Smooth muscle cell (in vitro differentiated cells): ENCODE results near the gene ITPR2. TPM values are rescaled to one million over a fixed set of nuclear protein-coding genes. Genes with fewer than 3 reads are reported as not detected.

Experiments used
- DNase-seq: peaks from one replicate; lab custom pipeline; 2025; ENCODE audit not compliant: unreplicated experiment; lab: John Stamatoyannopoulos, UW
- H2AFZ ChIP-seq: fragments of 200-600 bp; sonication (generic); 2 replicates; pipeline ENCODE4 v1.6.0; 2016; ENCODE audit warnings: antibody characterized with exemption, low read depth, mild to moderate bottlenecking
- H3F3A ChIP-seq: fragments of 200-600 bp; sonication (generic); 2 replicates; pipeline ENCODE4 v1.6.0; 2017; ENCODE audit warnings: antibody characterized with exemption, low read depth
- H3K27ac ChIP-seq: fragments of 200-600 bp; sonication (generic); 2 replicates; pipeline ENCODE4 v1.5.1; 2016; ENCODE audit warnings: low read depth, mild to moderate bottlenecking
- H3K27me3 ChIP-seq: fragments of 200-600 bp; sonication (generic); 2 replicates; pipeline ENCODE4 v1.6.1; 2016; ENCODE audit warnings: low read depth, mild to moderate bottlenecking
- H3K36me3 ChIP-seq: fragments of 200-600 bp; sonication (generic); 2 replicates; pipeline ENCODE4 v1.5.1; 2016; ENCODE audit warnings: low read depth
- H3K4me1 ChIP-seq: fragments of 200-600 bp; sonication (generic); 2 replicates; pipeline ENCODE4 v1.5.1; 2016; ENCODE audit warnings: low read depth
- H3K4me2 ChIP-seq: fragments of 200-600 bp; sonication (generic); 2 replicates; pipeline ENCODE4 v1.6.0; 2016; ENCODE audit warnings: mild to moderate bottlenecking
- H3K4me3 ChIP-seq: fragments of 200-600 bp; sonication (generic); 2 replicates; pipeline ENCODE4 v1.5.1; 2016; ENCODE audit warnings: mild to moderate bottlenecking
- H3K79me2 ChIP-seq: fragments of 200-600 bp; sonication (generic); 2 replicates; pipeline ENCODE4 v1.6.0; 2016; ENCODE audit warnings: low read depth, mild to moderate bottlenecking
- H3K9ac ChIP-seq: fragments of 200-600 bp; sonication (generic); 2 replicates; pipeline ENCODE4 v1.6.0; 2016; ENCODE audit warnings: low read depth
- H3K9me3 ChIP-seq: fragments of 200-600 bp; sonication (generic); replicated peaks from 2 replicates; pipeline ENCODE4 v1.5.1; 2016; ENCODE audit warnings: low read depth
- H4K20me1 ChIP-seq: fragments of 200-600 bp; sonication (generic); 2 replicates; pipeline ENCODE4 v1.6.0; 2016; ENCODE audit warnings: low read depth
- WGBS: methylation state at CpG from one replicate; pipeline ENCODE4 v1.1.7; 2016; ENCODE audit warnings: low lambda C conversion rate; 5-methylcytosine and 5-hydroxymethylcytosine counted together
- polyA plus RNA-seq: library from polyadenylated mRNA; unstranded; fragments of >200 nt; fragmentation: Nextera tagmentation; extraction: Ambion mirVana; gene quantifications from 2 replicates; pipeline ENCODE4 v1.2.1, GENCODE V29; 2016
- total RNA-seq: library from RNA; depleted of rRNA; stranded (reverse); fragments of >200 nt; gene quantifications from 2 replicates; pipeline ENCODE4 v1.2.3, GENCODE V29; 2014
- TF ChIP-seq, protein P1 (sequence below): fragments of 200-600 bp; sonication (generic); IDR thresholded peaks from 2 replicates; pipeline ENCODE4 v1.5.1; 2017; ENCODE audit warnings: borderline replicate concordance, mild to moderate bottlenecking, antibody characterized with exemption; ENCODE audit not compliant: insufficient read depth, poor library complexity, severe bottlenecking

The ITPR2 gene
- total and polyA plus RNA-seq, 2 experiments from 2014 or later, result 6.8 to 17.4 TPM

DNA sequence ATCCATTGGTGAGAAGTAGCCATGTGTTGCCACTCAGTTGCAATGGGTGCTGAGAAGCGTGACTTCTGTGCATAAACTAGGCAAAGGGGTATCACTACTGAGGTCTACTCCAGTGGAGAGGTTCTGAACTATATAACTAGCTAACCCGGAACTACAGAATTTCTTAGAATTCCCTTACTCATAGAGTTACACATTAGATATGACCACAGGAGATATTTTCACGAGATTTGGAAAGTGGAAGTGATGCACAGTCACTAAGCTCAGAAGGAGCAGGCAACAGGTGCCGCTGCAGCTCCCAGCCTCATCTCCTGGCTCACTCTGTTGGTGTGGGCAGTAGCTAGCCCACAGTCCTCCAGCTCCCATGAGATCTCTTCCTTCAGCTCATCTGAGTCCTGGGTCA lies 501.0 kb downstream of the ITPR2 start:
- WGBS, result 95% methylated on average over 4 of the region's 4 CpGs

DNA sequence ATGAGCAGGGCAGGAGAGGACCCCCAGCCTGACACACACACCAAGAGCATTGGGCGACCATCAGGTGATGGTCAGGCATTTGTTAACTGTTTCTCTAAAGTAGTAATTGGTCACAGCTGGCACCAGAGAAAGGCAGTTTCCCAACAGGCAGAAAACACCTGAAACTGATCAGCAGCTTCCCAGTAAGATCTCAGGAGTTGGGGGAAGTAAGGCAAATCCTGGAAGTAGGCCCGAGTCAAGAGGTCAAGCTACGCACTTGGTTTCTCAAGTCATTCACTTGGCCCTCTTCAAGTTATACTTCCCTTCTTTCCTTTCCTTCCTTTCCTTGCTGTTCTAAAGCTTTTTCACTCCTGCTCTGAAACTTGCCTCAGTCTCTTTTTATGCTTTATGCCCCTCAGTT lies 501.9 kb downstream of the ITPR2 start:
- no peak overlapping the region for H2AFZ ChIP-seq
- H3K36me3 ChIP-seq, result no peaks in the 10 kb centered on the region
- no peak overlapping the region for H3K9ac ChIP-seq
- H3K4me3 ChIP-seq, result no peak overlapping the region
- no peak for DNase-seq
- H3K27me3 ChIP-seq, result no peaks in the 10 kb centered on the region
- H3K4me2 ChIP-seq, result no peak overlapping the region
- no peaks in the 10 kb centered on the region for H4K20me1 ChIP-seq
- H3K4me1 ChIP-seq, result no peaks in the 10 kb centered on the region
- H3F3A ChIP-seq, result no peaks in the 10 kb centered on the region
- H3K9me3 ChIP-seq, result no peaks in the 10 kb centered on the region
- no peak overlapping the region for H3K27ac ChIP-seq
- WGBS, result 97% methylated on average over 3 of the region's 3 CpGs
- TF ChIP-seq, protein P1, sequence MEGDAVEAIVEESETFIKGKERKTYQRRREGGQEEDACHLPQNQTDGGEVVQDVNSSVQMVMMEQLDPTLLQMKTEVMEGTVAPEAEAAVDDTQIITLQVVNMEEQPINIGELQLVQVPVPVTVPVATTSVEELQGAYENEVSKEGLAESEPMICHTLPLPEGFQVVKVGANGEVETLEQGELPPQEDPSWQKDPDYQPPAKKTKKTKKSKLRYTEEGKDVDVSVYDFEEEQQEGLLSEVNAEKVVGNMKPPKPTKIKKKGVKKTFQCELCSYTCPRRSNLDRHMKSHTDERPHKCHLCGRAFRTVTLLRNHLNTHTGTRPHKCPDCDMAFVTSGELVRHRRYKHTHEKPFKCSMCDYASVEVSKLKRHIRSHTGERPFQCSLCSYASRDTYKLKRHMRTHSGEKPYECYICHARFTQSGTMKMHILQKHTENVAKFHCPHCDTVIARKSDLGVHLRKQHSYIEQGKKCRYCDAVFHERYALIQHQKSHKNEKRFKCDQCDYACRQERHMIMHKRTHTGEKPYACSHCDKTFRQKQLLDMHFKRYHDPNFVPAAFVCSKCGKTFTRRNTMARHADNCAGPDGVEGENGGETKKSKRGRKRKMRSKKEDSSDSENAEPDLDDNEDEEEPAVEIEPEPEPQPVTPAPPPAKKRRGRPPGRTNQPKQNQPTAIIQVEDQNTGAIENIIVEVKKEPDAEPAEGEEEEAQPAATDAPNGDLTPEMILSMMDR, result no peak
- no peaks in the 10 kb centered on the region for H3K79me2 ChIP-seq

More for the DNA sequence above, 501.0 kb downstream of the ITPR2 start:
- H3K27me3 ChIP-seq, result no peaks in the 10 kb centered on the region
- H3K27ac ChIP-seq, result no peak overlapping the region
- H3K4me3 ChIP-seq, result no peak overlapping the region
- no peaks in the 10 kb centered on the region for H3F3A ChIP-seq
- no peak overlapping the region for H3K4me2 ChIP-seq
- no peaks in the 10 kb centered on the region for H3K36me3 ChIP-seq
- H4K20me1 ChIP-seq, result no peaks in the 10 kb centered on the region
- no peaks in the 10 kb centered on the region for H3K9me3 ChIP-seq
- no peak overlapping the region for H2AFZ ChIP-seq
- no peak for DNase-seq
- no peaks in the 10 kb centered on the region for H3K4me1 ChIP-seq
- no peak overlapping the region for H3K9ac ChIP-seq
- TF ChIP-seq, protein P1, result no peak
- no peaks in the 10 kb centered on the region for H3K79me2 ChIP-seq

DNA sequence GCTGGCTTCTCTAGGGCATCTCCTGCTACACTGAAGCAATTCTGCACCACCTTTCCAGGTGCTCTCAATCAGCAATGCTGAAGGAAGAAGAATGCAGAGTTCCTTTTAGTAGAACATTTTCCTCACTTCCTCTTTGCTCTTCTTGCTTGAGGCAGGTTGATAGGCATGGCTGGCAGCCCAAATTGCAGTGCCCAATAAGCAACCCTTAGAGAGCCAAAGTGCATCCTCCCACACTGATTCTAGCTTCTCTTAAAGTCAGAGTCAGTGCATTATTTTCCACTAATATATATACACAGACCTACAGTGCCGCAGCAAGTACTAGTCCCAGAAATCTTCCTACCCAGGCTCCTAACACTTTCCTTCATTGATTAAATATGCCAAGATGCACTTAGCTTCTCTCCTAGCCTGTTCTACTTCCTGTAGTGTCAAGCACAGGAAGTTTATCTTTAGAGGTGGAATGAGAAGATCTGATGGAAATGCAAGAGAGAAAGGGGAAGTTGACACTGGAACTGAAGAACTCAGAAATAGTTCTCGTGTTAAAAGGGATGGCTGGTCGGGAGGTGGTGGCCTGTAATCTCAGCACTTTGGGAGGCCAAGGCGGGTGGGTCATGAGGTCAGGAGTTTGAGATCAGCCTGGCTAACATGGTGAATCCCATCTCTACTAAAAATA lies 504.9 kb downstream of the ITPR2 start:
- H3K27me3 ChIP-seq, result no peaks in the 10 kb centered on the region
- H3K4me1 ChIP-seq, result no peaks in the 10 kb centered on the region
- DNase-seq, result no peak
- WGBS, result 89% methylated on average over 4 of the region's 4 CpGs
- H4K20me1 ChIP-seq, result no peaks in the 10 kb centered on the region
- H3K79me2 ChIP-seq, result no peaks in the 10 kb centered on the region
- TF ChIP-seq, protein P1, result no peak
- no peaks in the 10 kb centered on the region for H3K36me3 ChIP-seq
- H3F3A ChIP-seq, result no peaks in the 10 kb centered on the region
- no peak overlapping the region for H3K4me3 ChIP-seq
- H2AFZ ChIP-seq, result no peak overlapping the region
- H3K9me3 ChIP-seq, result no peaks in the 10 kb centered on the region
- no peak overlapping the region for H3K4me2 ChIP-seq
- H3K27ac ChIP-seq, result no peak overlapping the region
- H3K9ac ChIP-seq, result no peak overlapping the region

DNA sequence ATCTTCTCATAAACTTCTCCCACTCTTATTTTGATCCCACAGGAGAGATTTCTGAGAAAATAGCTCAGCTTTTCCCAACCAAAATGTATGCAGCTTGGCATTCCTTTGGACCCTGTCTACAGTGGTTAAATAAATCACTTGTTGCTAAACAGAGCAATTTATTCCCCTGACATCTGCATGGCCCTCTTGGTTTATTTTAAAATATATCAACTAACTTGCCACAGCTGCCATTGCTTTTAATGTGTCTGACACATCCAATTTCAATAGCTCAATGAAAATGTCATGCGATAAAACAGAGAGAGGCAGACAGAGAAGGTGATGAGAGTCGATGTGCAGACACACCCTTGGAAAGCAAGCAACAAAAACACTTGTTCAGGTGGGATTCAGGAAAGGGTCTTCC lies 509.3 kb downstream of the ITPR2 start:
- H3K4me1 ChIP-seq, result no peaks in the 10 kb centered on the region
- no peaks in the 10 kb centered on the region for H3K36me3 ChIP-seq
- H3K27ac ChIP-seq, result no peak overlapping the region
- H4K20me1 ChIP-seq, result no peaks in the 10 kb centered on the region
- H3K9me3 ChIP-seq, result no peaks in the 10 kb centered on the region
- no peak overlapping the region for H3K4me3 ChIP-seq
- DNase-seq, result no peak
- no peak overlapping the region for H3K9ac ChIP-seq
- no peaks in the 10 kb centered on the region for H3K27me3 ChIP-seq
- H2AFZ ChIP-seq, result no peak overlapping the region
- H3K4me2 ChIP-seq, result no peak overlapping the region
- H3F3A ChIP-seq, result peaks cover 3% of the 10 kb centered on the region
- no peaks in the 10 kb centered on the region for H3K79me2 ChIP-seq
- TF ChIP-seq, protein P1, result no peak
- WGBS, result 95% methylated on average over 2 of the region's 2 CpGs
